Nephron progenitor cell (in vitro differentiated cells): Measurements from ENCODE around the gene GOLT1B.

Experiments
- DNase-seq: peaks from one replicate; pipeline ENCODE4 v3.0.0; 2021
- H3K27ac Mint-ChIP-seq: 2 replicates; pipeline ENCODE4 v1.8.0; 2021; ENCODE audit warnings: mild to moderate bottlenecking, moderate library complexity, mixed read lengths
- H3K27me3 Mint-ChIP-seq: 2 replicates; pipeline ENCODE4 v1.8.0; 2021; ENCODE audit warnings: mild to moderate bottlenecking, low read depth, mixed read lengths; ENCODE audit not compliant: poor library complexity
- H3K36me3 Mint-ChIP-seq: 2 replicates; pipeline ENCODE4 v1.8.0; 2021; ENCODE audit warnings: low read depth, mixed read lengths
- H3K4me1 Mint-ChIP-seq: 2 replicates; pipeline ENCODE4 v1.8.0; 2021; ENCODE audit warnings: mixed read lengths
- H3K4me3 Mint-ChIP-seq: 2 replicates; pipeline ENCODE4 v1.8.0; 2021; ENCODE audit warnings: mild to moderate bottlenecking, moderate library complexity, mixed read lengths
- H3K9me3 Mint-ChIP-seq: 2 replicates; pipeline ENCODE4 v1.8.0; 2021; ENCODE audit warnings: mild to moderate bottlenecking, moderate library complexity, mixed read lengths
- CTCF ChIP-seq: fragments of 200-600 bp; sonication (generic); IDR thresholded peaks from 2 replicates; pipeline ENCODE4 v1.5.0; 2021; ENCODE audit warnings: antibody characterized with exemption

GOLT1B gene

GRCh38 chr12:21526053-21526452, 24.5 kb downstream of the GOLT1B start, which contains the start of gene SPX:
SPX (plus strand) TSS chr12:21526296; CDS start chr12:21526473, 177 bp downstream.
- peak within 1 kb of the TSS; percentile 84 for H3K4me3 Mint-ChIP-seq
- peaks cover 22% of the 10 kb centered on the region for H3K27me3 Mint-ChIP-seq
- no peak for TF ChIP-seq CTCF

GRCh38 chr12:21526721-21527345, 25.2 kb downstream of the GOLT1B start:
- peak overlapping the region; percentile 2 for H3K27ac Mint-ChIP-seq
- H3K36me3 Mint-ChIP-seq: no peaks in the 10 kb centered on the region
- peak overlapping the region; percentile 84 for H3K4me3 Mint-ChIP-seq
- DNase-seq: no peak
- H3K9me3 Mint-ChIP-seq: peaks cover 10% of the 10 kb centered on the region
- TF ChIP-seq CTCF: no peak
- peaks cover 22% of the 10 kb centered on the region for H3K27me3 Mint-ChIP-seq
- peaks cover 16% of the 10 kb centered on the region for H3K4me1 Mint-ChIP-seq

More at GRCh38 chr12:21526053-21526452, 24.5 kb downstream of the GOLT1B start, which contains the start of gene SPX:
- peaks cover 16% of the 10 kb centered on the region for H3K4me1 Mint-ChIP-seq
- H3K27ac Mint-ChIP-seq: peak within 1 kb of the TSS; percentile 2
- DNase-seq: no peak
- H3K36me3 Mint-ChIP-seq: no peaks in the 10 kb centered on the region
- H3K9me3 Mint-ChIP-seq: peaks cover 10% of the 10 kb centered on the region

- Mint-ChIP-seq H3K4me1 (peaks cover 16% of the 10 kb centered on the region), H3K36me3 (no peaks in the 10 kb centered on the region), H3K27ac (no peak overlapping the region), H3K4me3 (peak overlapping the region; percentile 84), H3K27me3 (peaks cover 22% of the 10 kb centered on the region), H3K9me3 (peaks cover 10% of the 10 kb centered on the region)
- DNase-seq: peak; percentile 72
- TF ChIP-seq CTCF: no peak
Measured at GRCh38 chr12:21527451-21528180, 26.0 kb downstream of the GOLT1B start.

GRCh38 chr12:21528953-21529352, 27.4 kb downstream of the GOLT1B start:
- no peak overlapping the region for H3K27ac Mint-ChIP-seq

GRCh38 chr12:21529456-21529855, 27.9 kb downstream of the GOLT1B start:
- no peak overlapping the region for H3K27ac Mint-ChIP-seq
- peaks cover 6% of the 10 kb centered on the region for H3K9me3 Mint-ChIP-seq
- no peak for TF ChIP-seq CTCF
- H3K36me3 Mint-ChIP-seq: no peaks in the 10 kb centered on the region
- H3K4me3 Mint-ChIP-seq: no peak overlapping the region
- H3K27me3 Mint-ChIP-seq: peaks cover 22% of the 10 kb centered on the region
- peaks cover 16% of the 10 kb centered on the region for H3K4me1 Mint-ChIP-seq
- DNase-seq: no peak

More at GRCh38 chr12:21528953-21529352, 27.4 kb downstream of the GOLT1B start:
- no peaks in the 10 kb centered on the region for H3K36me3 Mint-ChIP-seq
- peaks cover 16% of the 10 kb centered on the region for H3K4me1 Mint-ChIP-seq
- H3K27me3 Mint-ChIP-seq: peaks cover 22% of the 10 kb centered on the region
- no peak for DNase-seq
- peak overlapping the region; percentile 84 for H3K4me3 Mint-ChIP-seq
- no peak for TF ChIP-seq CTCF
- peaks cover 10% of the 10 kb centered on the region for H3K9me3 Mint-ChIP-seq
